ES-I3 (cell line): Measurements from ENCODE around the gene RBM27.
"Not testable (repeated sequence)": the region's sequence is repeated elsewhere in the genome, so short reads cannot be mapped to it uniquely, and the experiment has no call there.

Source experiments
- H3K36me3 ChIP-seq: 2 replicates; pipeline ENCODE4 v1.6.1; 2013; ENCODE audit warnings: mild to moderate bottlenecking, low read length, control low read depth, moderate library complexity; ENCODE audit not compliant: insufficient read depth
- H3K4me1 ChIP-seq: 2 replicates; pipeline ENCODE4 v1.6.1; 2013; ENCODE audit warnings: mild to moderate bottlenecking, control low read depth, low read length; ENCODE audit not compliant: insufficient read depth
- H3K9ac ChIP-seq: 2 replicates; pipeline ENCODE4 v1.6.1; 2013; ENCODE audit warnings: low read depth, mild to moderate bottlenecking, low read length, moderate library complexity
- H3K9me3 ChIP-seq: 2 replicates; pipeline ENCODE4 v1.6.1; 2013; ENCODE audit warnings: mild to moderate bottlenecking, low read length, moderate library complexity; ENCODE audit not compliant: control insufficient read depth, insufficient read depth

RBM27 gene

GRCh38 chr5:146203011-146203871, at the start of gene RBM27:
Gene RBM27 (plus strand): TSS chr5:146203605. CDS start chr5:146203766, 161 bp downstream.
- Histone ChIP-seq H3K4me1 (no peaks in the 10 kb centered on the region), H3K9ac (peak within 1 kb of the TSS; percentile 92), H3K36me3 (no peaks in the 10 kb centered on the region), H3K9me3 (no peaks in the 10 kb centered on the region)

GRCh38 chr5:146158255-146158654, 45.1 kb upstream of the RBM27 start:
- H3K9me3 ChIP-seq = no peaks in the 10 kb centered on the region
- no peak overlapping the region for H3K9ac ChIP-seq
- H3K36me3 ChIP-seq = peaks cover 42% of the 10 kb centered on the region
- H3K4me1 ChIP-seq = no peaks in the 10 kb centered on the region

GRCh38 chr5:146164382-146164781, 39.0 kb upstream of the RBM27 start:
- Histone ChIP-seq H3K9ac (no peak overlapping the region), H3K36me3 (peaks cover 32% of the 10 kb centered on the region), H3K4me1 (no peaks in the 10 kb centered on the region), H3K9me3 (no peaks in the 10 kb centered on the region)

- peaks cover 32% of the 10 kb centered on the region for H3K36me3 ChIP-seq
- H3K9me3 ChIP-seq = no peaks in the 10 kb centered on the region
- no peaks in the 10 kb centered on the region for H3K4me1 ChIP-seq
- H3K9ac ChIP-seq = no peak overlapping the region
These were observed 37.9 kb upstream of the RBM27 start for GRCh38 chr5:146165460-146165859.

GRCh38 chr5:146165903-146166302, 37.5 kb upstream of the RBM27 start:
- Histone ChIP-seq H3K4me1 (no peaks in the 10 kb centered on the region), H3K9me3 (no peaks in the 10 kb centered on the region), H3K36me3 (peaks cover 35% of the 10 kb centered on the region), H3K9ac (no peak overlapping the region)

GRCh38 chr5:146169076-146169475, 34.3 kb upstream of the RBM27 start:
- Histone ChIP-seq H3K9ac (no peak overlapping the region), H3K4me1 (no peaks in the 10 kb centered on the region), H3K9me3 (no peaks in the 10 kb centered on the region), H3K36me3 (peaks cover 19% of the 10 kb centered on the region)

GRCh38 chr5:146173049-146173448, 30.4 kb upstream of the RBM27 start:
- not testable (repeated sequence) for H3K4me1 ChIP-seq, H3K9me3 ChIP-seq, H3K9ac ChIP-seq
- H3K36me3 ChIP-seq = peaks cover 15% of the 10 kb centered on the region

GRCh38 chr5:146173597-146173996, 29.8 kb upstream of the RBM27 start:
- Histone ChIP-seq H3K4me1 (no peaks in the 10 kb centered on the region), H3K9me3 (no peaks in the 10 kb centered on the region), H3K36me3 (peaks cover 15% of the 10 kb centered on the region), H3K9ac (no peak overlapping the region)

- Histone ChIP-seq H3K9me3 (no peaks in the 10 kb centered on the region), H3K4me1 (no peaks in the 10 kb centered on the region; the same call in 1 of the 2 replicates), H3K36me3 (peaks cover 7% of the 10 kb centered on the region), H3K9ac (no peak overlapping the region)
These were observed 26.6 kb upstream of the RBM27 start for GRCh38 chr5:146176805-146177204.

GRCh38 chr5:146179696-146180095, 23.7 kb upstream of the RBM27 start:
- H3K36me3 ChIP-seq = no peaks in the 10 kb centered on the region; the same call in 1 of the 2 replicates
- H3K9me3 ChIP-seq = no peaks in the 10 kb centered on the region
- H3K9ac ChIP-seq = no peak overlapping the region
- no peaks in the 10 kb centered on the region; the same call in 1 of the 2 replicates for H3K4me1 ChIP-seq

GRCh38 chr5:146183403-146183802, 20.0 kb upstream of the RBM27 start:
- not testable (repeated sequence) for H3K9me3 ChIP-seq, H3K36me3 ChIP-seq, H3K4me1 ChIP-seq
- peak overlapping the region; percentile 68 for H3K9ac ChIP-seq

GRCh38 chr5:146185161-146185560, 18.2 kb upstream of the RBM27 start:
- H3K4me1 ChIP-seq = no peaks in the 10 kb centered on the region; the same call in 1 of the 2 replicates
- H3K9ac ChIP-seq = no peak overlapping the region
- no peaks in the 10 kb centered on the region for H3K9me3 ChIP-seq
- no peaks in the 10 kb centered on the region for H3K36me3 ChIP-seq

- H3K9ac ChIP-seq = no peak overlapping the region
- no peaks in the 10 kb centered on the region for H3K9me3 ChIP-seq
- no peaks in the 10 kb centered on the region for H3K36me3 ChIP-seq
- H3K4me1 ChIP-seq = no peaks in the 10 kb centered on the region
These were observed 15.0 kb upstream of the RBM27 start for GRCh38 chr5:146188358-146188757.

- H3K36me3 ChIP-seq = no peaks in the 10 kb centered on the region
- no peak overlapping the region for H3K9ac ChIP-seq
- no peaks in the 10 kb centered on the region for H3K4me1 ChIP-seq
- no peaks in the 10 kb centered on the region for H3K9me3 ChIP-seq
These were observed 10.8 kb upstream of the RBM27 start for GRCh38 chr5:146192571-146193043.

GRCh38 chr5:146193285-146193684, 10.1 kb upstream of the RBM27 start:
- no peaks in the 10 kb centered on the region for H3K36me3 ChIP-seq
- no peak overlapping the region for H3K9ac ChIP-seq
- H3K4me1 ChIP-seq = no peaks in the 10 kb centered on the region
- H3K9me3 ChIP-seq = no peaks in the 10 kb centered on the region
